ENCODE measurements around the gene RIPPLY3.
"Not testable (repeated sequence)": the region's sequence is repeated elsewhere in the genome, so short reads cannot be mapped to it uniquely, and the experiment has no call there.

The RIPPLY3 gene

GRCh38 chr21:36987845-36988244, 18.7 kb upstream of the RIPPLY3 start:
- Histone ChIP-seq H3K9ac (ENCODE audit: low read depth, low read length) (no peak overlapping the region), H3K9me3 (ENCODE audit: insufficient read depth, low read depth, low read length) (no peaks in the 10 kb centered on the region), H3K4me3 (ENCODE audit: low read length) (no peak overlapping the region), H3K27me3 (ENCODE audit: insufficient read depth, low read length) (peaks cover 17% of the 10 kb centered on the region; the same call in 1 of the 2 replicates), H3K27ac (ENCODE audit: low read length) (no peak overlapping the region), H3K36me3 (ENCODE audit: insufficient read depth, low read depth, low read length) (no peaks in the 10 kb centered on the region), H3K4me1 (ENCODE audit: insufficient read depth, low read length) (peaks cover 12% of the 10 kb centered on the region; the same call in 1 of the 2 replicates)

- Histone ChIP-seq H3K27me3 (ENCODE audit: insufficient read depth, low read length) (peaks cover 17% of the 10 kb centered on the region; the same call in 1 of the 2 replicates), H3K36me3 (ENCODE audit: insufficient read depth, low read depth, low read length) (no peaks in the 10 kb centered on the region), H3K4me1 (ENCODE audit: insufficient read depth, low read length) (peaks cover 12% of the 10 kb centered on the region; the same call in 1 of the 2 replicates), H3K4me3 (ENCODE audit: low read length) (no peak overlapping the region), H3K9me3 (ENCODE audit: insufficient read depth, low read depth, low read length) (no peaks in the 10 kb centered on the region), H3K9ac (ENCODE audit: low read depth, low read length) (no peak overlapping the region), H3K27ac (ENCODE audit: low read length) (no peak overlapping the region)
Observed at GRCh38 chr21:36988536-36988935, 18.0 kb upstream of the RIPPLY3 start.

GRCh38 chr21:36989199-36989698, 17.3 kb upstream of the RIPPLY3 start:
- Histone ChIP-seq H3K27me3 (ENCODE audit: insufficient read depth, low read length) (peaks cover 17% of the 10 kb centered on the region; the same call in 1 of the 2 replicates), H3K4me3 (ENCODE audit: low read length) (peak overlapping the region; percentile 56; the same call in 1 of the 2 replicates), H3K9ac (ENCODE audit: low read depth, low read length) (peak overlapping the region; percentile 60; the same call in 1 of the 2 replicates), H3K4me1 (ENCODE audit: insufficient read depth, low read length) (peaks cover 12% of the 10 kb centered on the region; the same call in 1 of the 2 replicates)
- not testable (repeated sequence) for H3K36me3 ChIP-seq (ENCODE audit: insufficient read depth, low read depth, low read length); H3K9me3 ChIP-seq (ENCODE audit: insufficient read depth, low read depth, low read length); H3K27ac ChIP-seq (ENCODE audit: low read length)

GRCh38 chr21:36989699-36990507, 16.6 kb upstream of the RIPPLY3 start:
- peak overlapping the region; percentile 56 for H3K4me3 ChIP-seq (ENCODE audit: low read length)
- no peaks in the 10 kb centered on the region for H3K9me3 ChIP-seq (ENCODE audit: insufficient read depth, low read depth, low read length)
- H3K9ac ChIP-seq (ENCODE audit: low read depth, low read length), result peak overlapping the region; percentile 60; the same call in 1 of the 2 replicates
- peaks cover 12% of the 10 kb centered on the region; the same call in 1 of the 2 replicates for H3K4me1 ChIP-seq (ENCODE audit: insufficient read depth, low read length)
- no peaks in the 10 kb centered on the region for H3K36me3 ChIP-seq (ENCODE audit: insufficient read depth, low read depth, low read length)
- H3K27ac ChIP-seq (ENCODE audit: low read length), result no peak overlapping the region
- peaks cover 17% of the 10 kb centered on the region; the same call in 1 of the 2 replicates for H3K27me3 ChIP-seq (ENCODE audit: insufficient read depth, low read length)

GRCh38 chr21:36990508-36991205, 15.8 kb upstream of the RIPPLY3 start:
- Histone ChIP-seq H3K27ac (ENCODE audit: low read length) (no peak overlapping the region), H3K36me3 (ENCODE audit: insufficient read depth, low read depth, low read length) (no peaks in the 10 kb centered on the region), H3K9me3 (ENCODE audit: insufficient read depth, low read depth, low read length) (no peaks in the 10 kb centered on the region), H3K27me3 (ENCODE audit: insufficient read depth, low read length) (peaks cover 17% of the 10 kb centered on the region; the same call in 1 of the 2 replicates), H3K4me3 (ENCODE audit: low read length) (peak overlapping the region; percentile 56), H3K9ac (ENCODE audit: low read depth, low read length) (peak overlapping the region; percentile 60; the same call in 1 of the 2 replicates), H3K4me1 (ENCODE audit: insufficient read depth, low read length) (peaks cover 12% of the 10 kb centered on the region; the same call in 1 of the 2 replicates)

GRCh38 chr21:36992671-36993070, 13.8 kb upstream of the RIPPLY3 start:
- Histone ChIP-seq H3K4me1 (ENCODE audit: insufficient read depth, low read length) (peaks cover 12% of the 10 kb centered on the region; the same call in 1 of the 2 replicates), H3K9ac (ENCODE audit: low read depth, low read length) (no peak overlapping the region), H3K27ac (ENCODE audit: low read length) (no peak overlapping the region), H3K36me3 (ENCODE audit: insufficient read depth, low read depth, low read length) (no peaks in the 10 kb centered on the region), H3K4me3 (ENCODE audit: low read length) (no peak overlapping the region), H3K27me3 (ENCODE audit: insufficient read depth, low read length) (peaks cover 17% of the 10 kb centered on the region; the same call in 1 of the 2 replicates), H3K9me3 (ENCODE audit: insufficient read depth, low read depth, low read length) (no peaks in the 10 kb centered on the region)

GRCh38 chr21:36994501-36995158, 11.9 kb upstream of the RIPPLY3 start:
- Histone ChIP-seq H3K27ac (ENCODE audit: low read length) (no peak overlapping the region), H3K4me3 (ENCODE audit: low read length) (peak overlapping the region; percentile 19; the same call in 1 of the 2 replicates), H3K9ac (ENCODE audit: low read depth, low read length) (no peak overlapping the region), H3K4me1 (ENCODE audit: insufficient read depth, low read length) (peaks cover 12% of the 10 kb centered on the region; the same call in 1 of the 2 replicates), H3K27me3 (ENCODE audit: insufficient read depth, low read length) (peaks cover 17% of the 10 kb centered on the region; the same call in 1 of the 2 replicates), H3K36me3 (ENCODE audit: insufficient read depth, low read depth, low read length) (no peaks in the 10 kb centered on the region), H3K9me3 (ENCODE audit: insufficient read depth, low read depth, low read length) (no peaks in the 10 kb centered on the region)

- not testable (repeated sequence) for H3K36me3 ChIP-seq (ENCODE audit: insufficient read depth, low read depth, low read length); H3K27ac ChIP-seq (ENCODE audit: low read length); H3K9me3 ChIP-seq (ENCODE audit: insufficient read depth, low read depth, low read length); H3K4me3 ChIP-seq (ENCODE audit: low read length); H3K9ac ChIP-seq (ENCODE audit: low read depth, low read length)
- Histone ChIP-seq H3K27me3 (ENCODE audit: insufficient read depth, low read length) (peaks cover 17% of the 10 kb centered on the region; the same call in 1 of the 2 replicates), H3K4me1 (ENCODE audit: insufficient read depth, low read length) (peaks cover 12% of the 10 kb centered on the region; the same call in 1 of the 2 replicates)
Observed at GRCh38 chr21:36995285-36995684, 11.2 kb upstream of the RIPPLY3 start.

- Histone ChIP-seq H3K27me3 (ENCODE audit: insufficient read depth, low read length) (no peaks in the 10 kb centered on the region), H3K27ac (ENCODE audit: low read length) (no peak overlapping the region), H3K9me3 (ENCODE audit: insufficient read depth, low read depth, low read length) (no peaks in the 10 kb centered on the region), H3K4me3 (ENCODE audit: low read length) (no peak overlapping the region), H3K9ac (ENCODE audit: low read depth, low read length) (no peak overlapping the region), H3K4me1 (ENCODE audit: insufficient read depth, low read length) (peaks cover 6% of the 10 kb centered on the region; the same call in 1 of the 2 replicates), H3K36me3 (ENCODE audit: insufficient read depth, low read depth, low read length) (no peaks in the 10 kb centered on the region)
Observed at GRCh38 chr21:36999131-36999898, 7.2 kb upstream of the RIPPLY3 start.

- no peak overlapping the region for H3K27ac ChIP-seq (ENCODE audit: low read length)
Observed at GRCh38 chr21:37000381-37000780, 6.1 kb upstream of the RIPPLY3 start.

More at GRCh38 chr21:37000381-37000780, 6.1 kb upstream of the RIPPLY3 start:
- peaks cover 6% of the 10 kb centered on the region; the same call in 1 of the 2 replicates for H3K4me1 ChIP-seq (ENCODE audit: insufficient read depth, low read length)
- H3K27me3 ChIP-seq (ENCODE audit: insufficient read depth, low read length), result peaks cover 11% of the 10 kb centered on the region
- H3K9me3 ChIP-seq (ENCODE audit: insufficient read depth, low read depth, low read length), result no peaks in the 10 kb centered on the region
- H3K9ac ChIP-seq (ENCODE audit: low read depth, low read length), result no peak overlapping the region
- no peaks in the 10 kb centered on the region for H3K36me3 ChIP-seq (ENCODE audit: insufficient read depth, low read depth, low read length)
- H3K4me3 ChIP-seq (ENCODE audit: low read length), result no peak overlapping the region

Data from iPS-20b (cell line).